HG03025 (cell line): ENCODE data around the gene DTHD1.

Source experiments
- ATAC-seq: cut with Tn5 transposase; IDR thresholded peaks from one replicate; pipeline ENCODE4 v1.9.1; 2021; ENCODE audit warnings: mild to moderate bottlenecking, moderate library complexity; ENCODE audit not compliant: unreplicated experiment, low FRiP score

The DTHD1 gene

GRCh38 chr4:36312511-36312910 lies 31.1 kb downstream of the DTHD1 start:
- ATAC-seq = no peak

- ATAC-seq = no peak
These were observed 31.9 kb downstream of the DTHD1 start for GRCh38 chr4:36313301-36313700.

GRCh38 chr4:36313703-36314102 lies 32.3 kb downstream of the DTHD1 start:
- no peak for ATAC-seq

GRCh38 chr4:36316607-36317006 lies 35.2 kb downstream of the DTHD1 start:
- no peak for ATAC-seq

- no peak for ATAC-seq
These were observed 36.3 kb downstream of the DTHD1 start for GRCh38 chr4:36317721-36318120.

- ATAC-seq = no peak
These were observed 38.9 kb downstream of the DTHD1 start for GRCh38 chr4:36320117-36320896.

- no peak for ATAC-seq
These were observed 39.8 kb downstream of the DTHD1 start for GRCh38 chr4:36321176-36321575.

- no peak for ATAC-seq
These were observed 41.5 kb downstream of the DTHD1 start for GRCh38 chr4:36322921-36323354.

GRCh38 chr4:36323816-36324419 lies 42.5 kb downstream of the DTHD1 start:
- ATAC-seq = no peak

GRCh38 chr4:36324808-36325207 lies 43.4 kb downstream of the DTHD1 start:
- ATAC-seq = no peak

GRCh38 chr4:36325499-36325898 lies 44.1 kb downstream of the DTHD1 start:
- peak; percentile 81 for ATAC-seq

- peak; percentile 5 for ATAC-seq
These were observed 44.5 kb downstream of the DTHD1 start for GRCh38 chr4:36325926-36326325.

GRCh38 chr4:36326476-36327029 lies 45.1 kb downstream of the DTHD1 start:
- ATAC-seq = no peak

GRCh38 chr4:36327400-36327799 lies 46.0 kb downstream of the DTHD1 start:
- ATAC-seq = no peak

- ATAC-seq = no peak
These were observed 46.7 kb downstream of the DTHD1 start for GRCh38 chr4:36328130-36328529.

GRCh38 chr4:36329228-36329627 lies 47.8 kb downstream of the DTHD1 start:
- no peak for ATAC-seq

GRCh38 chr4:36330796-36331195 lies 49.4 kb downstream of the DTHD1 start:
- ATAC-seq = no peak

- peak; percentile 84 for ATAC-seq
These were observed 50.8 kb downstream of the DTHD1 start for GRCh38 chr4:36332023-36332781.

- ATAC-seq = peak; percentile 98
These were observed 51.3 kb downstream of the DTHD1 start for GRCh38 chr4:36332782-36333131.

GRCh38 chr4:36333303-36333877 lies 52.0 kb downstream of the DTHD1 start:
- ATAC-seq = no peak

GRCh38 chr4:36337665-36338185 lies 56.3 kb downstream of the DTHD1 start:
- ATAC-seq = no peak
